Activated T-cell treated with anti-CD3 and anti-CD28 coated beads, Interleukin-2, amount 50 U/mL, for 24 hours (primary cell): ENCODE data around the gene RAB36.
A peak's percentile ranks its signal among the peaks of the same experiment; 100 is the strongest.

Experiments used
- DNase-seq: peaks from one replicate; pipeline ENCODE4 v3.0.0-alpha.2; 2020
- H3K27ac Mint-ChIP-seq: 2 replicates; pipeline ENCODE4 v1.8.0; 2020; ENCODE audit warnings: mild to moderate bottlenecking, mixed read lengths
- H3K27me3 Mint-ChIP-seq: 2 replicates; pipeline ENCODE4 v1.8.0; 2020; ENCODE audit warnings: mixed read lengths
- H3K36me3 Mint-ChIP-seq: 2 replicates; pipeline ENCODE4 v1.8.0; 2020; ENCODE audit warnings: low read depth, mixed read lengths
- H3K4me1 Mint-ChIP-seq: 2 replicates; pipeline ENCODE4 v1.8.0; 2020; ENCODE audit warnings: low read depth, mixed read lengths
- H3K4me3 Mint-ChIP-seq: 2 replicates; pipeline ENCODE4 v1.8.0; 2020; ENCODE audit warnings: mild to moderate bottlenecking, moderate library complexity, mixed read lengths
- H3K9me3 Mint-ChIP-seq: 2 replicates; pipeline ENCODE4 v1.8.0; 2020; ENCODE audit warnings: mixed read lengths

The RAB36 gene

DNA sequence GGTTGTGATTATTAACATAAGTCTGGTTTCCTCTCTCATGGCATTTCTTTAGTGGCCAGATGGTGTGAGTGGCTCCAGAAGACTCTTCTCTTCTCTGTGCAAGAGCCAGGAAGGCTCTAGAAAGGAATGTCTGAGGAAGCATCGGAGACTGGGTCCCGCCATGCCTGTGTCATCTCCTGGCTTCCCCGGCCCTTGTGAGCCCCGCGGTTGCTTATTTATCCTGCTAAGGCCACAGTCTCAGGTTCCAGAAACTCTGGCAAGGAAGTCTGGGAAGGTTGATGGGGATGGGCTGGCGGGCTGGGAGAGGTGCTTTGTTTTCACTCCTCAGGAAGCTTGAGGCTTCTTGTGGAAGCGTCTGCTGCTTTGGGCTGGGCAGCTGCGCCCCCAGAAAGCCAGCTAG is 53.9 kb downstream of the RAB36 start:
- Mint-ChIP-seq H3K27me3 (no peaks in the 10 kb centered on the region), H3K4me1 (peaks cover 53% of the 10 kb centered on the region), H3K9me3 (no peaks in the 10 kb centered on the region), H3K4me3 (no peak overlapping the region), H3K27ac (no peak overlapping the region), H3K36me3 (peaks cover 42% of the 10 kb centered on the region)
- DNase-seq, result no peak

DNA sequence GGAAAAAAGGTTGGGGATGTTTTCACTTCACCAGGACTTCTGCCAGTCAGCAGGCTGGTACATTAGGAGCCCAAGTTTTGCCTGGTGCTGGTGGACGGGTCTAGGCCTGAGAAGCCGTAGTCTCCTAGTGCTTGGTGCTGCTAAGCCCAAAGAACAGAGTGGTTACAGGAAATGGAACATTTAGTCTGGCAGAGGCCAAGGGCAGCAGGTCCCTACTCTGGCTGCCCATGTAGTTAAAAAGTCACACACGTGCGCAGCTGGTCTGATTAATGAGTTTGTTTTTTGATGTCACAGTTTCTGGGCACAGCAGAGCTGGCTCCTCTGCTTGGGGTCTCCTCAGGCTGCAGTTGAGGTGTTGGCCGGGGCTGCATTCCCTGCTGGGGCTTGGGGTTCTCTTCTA is 55.6 kb downstream of the RAB36 start:
- H3K9me3 Mint-ChIP-seq, result no peaks in the 10 kb centered on the region
- H3K4me3 Mint-ChIP-seq, result no peak overlapping the region
- peak overlapping the region; percentile 55 for H3K27ac Mint-ChIP-seq
- peaks cover 64% of the 10 kb centered on the region for H3K4me1 Mint-ChIP-seq
- DNase-seq, result no peak
- peaks cover 54% of the 10 kb centered on the region for H3K36me3 Mint-ChIP-seq
- H3K27me3 Mint-ChIP-seq, result no peaks in the 10 kb centered on the region

GRCh38 chr22:23202812-23203451 is 57.7 kb downstream of the RAB36 start:
- no peaks in the 10 kb centered on the region for H3K9me3 Mint-ChIP-seq
- peaks cover 66% of the 10 kb centered on the region for H3K36me3 Mint-ChIP-seq
- no peak overlapping the region for H3K4me3 Mint-ChIP-seq
- peaks cover 59% of the 10 kb centered on the region for H3K4me1 Mint-ChIP-seq
- H3K27me3 Mint-ChIP-seq, result no peaks in the 10 kb centered on the region
- peak overlapping the region; percentile 44 for H3K27ac Mint-ChIP-seq
- DNase-seq, result no peak

DNA sequence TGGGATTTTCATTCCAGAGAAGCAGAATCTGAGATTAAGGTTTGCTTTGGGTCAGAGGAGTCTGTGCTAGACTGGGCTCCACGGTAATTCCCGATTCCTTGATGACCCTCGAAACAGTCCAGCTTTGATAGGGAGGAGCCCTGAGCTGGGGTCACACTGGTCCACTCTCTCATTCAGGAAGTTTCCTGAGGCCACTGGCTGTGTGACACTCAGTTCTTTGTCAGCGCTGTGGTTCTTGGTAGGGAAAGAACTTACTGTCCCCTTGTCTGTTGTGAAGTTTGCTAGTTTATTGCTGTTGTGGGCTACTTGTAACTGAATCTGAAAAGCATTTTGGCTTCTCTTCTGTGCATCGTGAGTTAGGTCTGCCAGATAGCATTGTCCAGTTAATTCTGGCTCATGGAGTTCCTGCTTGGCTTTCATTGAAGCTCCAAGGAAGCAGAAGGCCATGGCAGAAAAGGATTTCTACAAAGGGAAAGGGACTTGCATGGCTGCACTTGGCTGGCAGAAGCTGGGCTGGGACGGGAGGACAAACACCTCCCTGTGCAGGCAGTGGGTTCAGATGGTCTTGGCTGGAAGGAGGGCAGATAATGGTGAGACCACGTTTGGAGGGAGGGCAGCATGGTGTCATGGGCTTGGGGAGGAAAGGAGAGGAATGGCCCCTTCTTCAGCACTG is 58.3 kb downstream of the RAB36 start:
- Mint-ChIP-seq H3K4me1 (peaks cover 54% of the 10 kb centered on the region), H3K9me3 (no peaks in the 10 kb centered on the region)

DNA sequence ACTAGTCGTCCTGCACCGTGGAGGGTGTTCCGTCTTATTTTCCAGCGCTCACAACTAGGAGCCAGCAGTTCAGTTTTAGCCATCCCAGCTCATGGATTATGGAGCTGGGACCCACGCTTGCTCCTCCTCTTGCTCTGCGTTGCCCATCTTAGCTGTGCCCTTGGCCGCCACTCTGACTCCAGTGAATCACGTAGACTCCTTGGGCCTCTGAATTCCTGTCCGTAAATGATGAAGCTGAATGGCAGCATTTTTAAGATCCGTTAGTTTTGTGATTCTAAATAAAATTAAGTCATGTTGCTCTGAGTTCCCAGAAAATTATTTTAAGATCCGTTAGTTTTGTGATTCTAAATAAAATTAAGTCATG is 58.8 kb downstream of the RAB36 start:
- Mint-ChIP-seq H3K36me3 (peaks cover 62% of the 10 kb centered on the region), H3K27me3 (no peaks in the 10 kb centered on the region), H3K4me1 (peaks cover 54% of the 10 kb centered on the region), H3K9me3 (no peaks in the 10 kb centered on the region), H3K4me3 (no peak overlapping the region), H3K27ac (no peak overlapping the region)
- no peak for DNase-seq

More for the DNA sequence above, 58.3 kb downstream of the RAB36 start:
- no peak for DNase-seq
- no peaks in the 10 kb centered on the region for H3K27me3 Mint-ChIP-seq
- no peak overlapping the region for H3K4me3 Mint-ChIP-seq
- H3K36me3 Mint-ChIP-seq, result peaks cover 63% of the 10 kb centered on the region
- peak overlapping the region; percentile 11 for H3K27ac Mint-ChIP-seq

DNA sequence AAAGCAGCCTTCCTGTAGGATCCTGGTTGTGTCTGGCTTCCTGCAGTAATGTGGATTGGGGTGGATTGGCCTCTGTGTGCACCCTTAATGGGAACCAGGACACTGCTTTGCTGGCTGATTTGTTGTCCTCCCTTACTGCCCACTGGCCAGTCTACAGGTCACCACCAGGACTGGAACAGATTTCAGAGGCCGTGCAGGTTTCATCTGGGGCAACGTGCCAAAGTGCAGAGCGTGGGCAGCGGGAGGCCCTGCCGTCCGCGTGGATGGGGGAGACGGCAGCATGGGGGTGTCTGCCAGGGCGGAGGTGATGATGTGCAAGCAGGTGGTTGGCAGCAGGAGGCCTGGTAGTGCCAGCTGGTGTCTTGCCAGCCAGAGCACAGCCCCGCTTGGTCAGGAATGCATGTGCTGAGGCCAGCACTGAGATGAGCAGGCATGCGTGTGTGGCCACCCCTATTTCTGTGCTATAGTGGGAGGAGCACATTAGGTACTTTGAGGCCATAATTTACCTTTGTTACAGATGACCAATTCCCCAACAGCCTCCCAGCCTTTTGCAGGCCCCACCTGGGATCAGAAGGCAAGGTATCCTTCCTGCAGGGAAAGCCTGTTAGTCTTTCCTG is 59.4 kb downstream of the RAB36 start:
- Mint-ChIP-seq H3K9me3 (no peaks in the 10 kb centered on the region), H3K36me3 (peaks cover 57% of the 10 kb centered on the region), H3K4me1 (peaks cover 49% of the 10 kb centered on the region), H3K4me3 (no peak overlapping the region), H3K27me3 (no peaks in the 10 kb centered on the region), H3K27ac (peak overlapping the region; percentile 22)
- no peak for DNase-seq

GRCh38 chr22:23205339-23206049 is 60.2 kb downstream of the RAB36 start:
- DNase-seq, result no peak
- H3K9me3 Mint-ChIP-seq, result no peaks in the 10 kb centered on the region
- H3K4me3 Mint-ChIP-seq, result no peak overlapping the region
- peaks cover 47% of the 10 kb centered on the region for H3K4me1 Mint-ChIP-seq
- H3K27me3 Mint-ChIP-seq, result no peaks in the 10 kb centered on the region
- H3K27ac Mint-ChIP-seq, result no peak overlapping the region
- peaks cover 57% of the 10 kb centered on the region for H3K36me3 Mint-ChIP-seq

GRCh38 chr22:23206915-23207314 is 61.6 kb downstream of the RAB36 start:
- peaks cover 44% of the 10 kb centered on the region for H3K4me1 Mint-ChIP-seq
- DNase-seq, result no peak
- H3K36me3 Mint-ChIP-seq, result peaks cover 52% of the 10 kb centered on the region
- no peak overlapping the region for H3K4me3 Mint-ChIP-seq
- H3K9me3 Mint-ChIP-seq, result no peaks in the 10 kb centered on the region
- no peaks in the 10 kb centered on the region for H3K27me3 Mint-ChIP-seq
- peak overlapping the region; percentile 44 for H3K27ac Mint-ChIP-seq

DNA sequence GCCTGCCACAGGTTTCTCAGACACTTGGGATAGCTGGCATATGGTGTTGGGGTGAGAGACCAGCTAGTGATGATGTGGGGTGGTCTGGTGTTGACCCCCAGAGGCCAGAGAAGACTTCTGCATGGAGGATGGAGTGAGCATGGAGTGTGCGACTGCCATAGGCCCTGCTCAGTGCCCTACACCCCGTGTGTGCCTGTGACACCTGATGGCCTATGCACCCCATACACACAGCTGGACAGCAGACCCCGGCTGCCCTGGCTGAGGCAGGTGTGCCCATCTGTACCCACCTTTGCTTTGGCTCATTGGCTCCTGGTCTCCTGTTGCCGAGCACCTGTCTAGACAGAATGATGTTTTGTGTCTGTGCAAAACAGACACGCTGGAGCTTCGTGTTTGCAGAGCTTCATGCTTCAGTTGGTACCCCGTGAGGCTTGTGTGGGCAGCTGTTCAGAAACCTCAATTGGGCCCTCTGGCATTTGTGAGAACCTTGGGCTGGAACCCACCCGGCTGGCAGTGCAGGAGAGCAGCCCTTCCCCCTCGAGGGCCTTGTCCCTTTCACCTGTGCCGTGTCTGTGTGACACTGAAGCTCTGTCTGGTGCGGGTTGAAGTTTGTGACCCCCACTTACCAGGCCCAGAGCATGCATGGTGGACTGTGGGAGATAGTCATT is 62.6 kb downstream of the RAB36 start:
- H3K27me3 Mint-ChIP-seq, result no peaks in the 10 kb centered on the region
- no peak overlapping the region for H3K4me3 Mint-ChIP-seq
- no peaks in the 10 kb centered on the region for H3K9me3 Mint-ChIP-seq
- H3K4me1 Mint-ChIP-seq, result peaks cover 46% of the 10 kb centered on the region
- peaks cover 56% of the 10 kb centered on the region for H3K36me3 Mint-ChIP-seq
- no peak for DNase-seq
- H3K27ac Mint-ChIP-seq, result peak overlapping the region; percentile 67

DNA sequence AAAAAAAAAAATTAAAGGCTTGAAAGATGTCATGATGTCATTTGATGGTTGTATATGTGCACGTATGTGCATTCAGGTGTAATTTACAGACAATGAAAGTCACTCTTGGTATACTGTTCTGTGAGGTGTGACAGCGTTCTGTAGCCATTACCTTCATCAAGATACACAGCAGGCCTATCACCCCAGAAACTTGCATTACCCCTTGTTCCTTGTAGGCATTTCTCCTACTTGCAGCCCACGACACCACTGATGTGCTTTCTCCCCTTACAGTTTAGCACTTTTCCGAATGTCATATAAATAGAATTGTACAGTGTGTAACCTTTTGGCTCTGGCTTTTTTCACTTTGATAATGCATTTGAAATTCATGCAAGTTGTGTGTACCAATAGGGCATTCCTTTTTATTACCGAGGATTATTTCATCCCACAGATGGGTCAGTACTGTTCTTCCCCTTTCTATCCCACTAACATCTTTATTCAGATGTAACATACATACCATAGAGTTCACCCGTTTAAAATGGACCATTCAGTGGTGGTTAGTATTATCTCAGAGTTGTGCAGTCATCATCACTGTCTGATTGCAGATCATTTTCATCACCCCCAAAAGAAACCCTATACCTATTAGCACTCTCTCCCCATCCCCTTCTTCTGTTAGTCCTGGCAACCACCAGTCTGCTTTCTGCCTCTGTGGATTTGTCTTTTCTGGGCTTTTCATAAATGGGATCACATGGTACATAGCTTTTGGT is 65.3 kb downstream of the RAB36 start:
- Mint-ChIP-seq H3K4me3 (no peak overlapping the region), H3K36me3 (peaks cover 36% of the 10 kb centered on the region), H3K9me3 (no peaks in the 10 kb centered on the region), H3K27ac (peak overlapping the region; percentile 22), H3K27me3 (no peaks in the 10 kb centered on the region), H3K4me1 (peaks cover 54% of the 10 kb centered on the region)
- no peak for DNase-seq

DNA sequence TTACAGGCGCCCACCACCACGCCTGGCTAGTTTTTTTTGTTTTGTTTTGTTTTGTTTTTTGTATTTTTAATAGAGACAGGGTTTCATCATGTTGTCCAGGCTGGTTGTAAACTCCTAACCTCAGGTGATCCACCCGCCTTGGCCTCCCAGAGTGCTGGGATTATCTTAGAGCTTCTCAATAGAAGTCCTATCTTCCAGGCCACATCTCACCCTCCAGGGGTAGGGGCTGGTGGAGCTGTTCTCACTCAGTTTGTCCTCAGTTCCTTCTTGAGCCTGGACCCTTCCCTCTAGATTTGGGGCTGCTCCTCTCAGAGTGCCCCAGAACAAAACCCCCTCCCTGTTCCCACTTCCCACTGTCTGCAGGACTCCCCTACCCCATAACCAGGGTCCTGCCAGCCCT is 66.3 kb downstream of the RAB36 start:
- Mint-ChIP-seq H3K4me1 (peaks cover 59% of the 10 kb centered on the region), H3K27ac (peak overlapping the region; percentile 66)

DNA sequence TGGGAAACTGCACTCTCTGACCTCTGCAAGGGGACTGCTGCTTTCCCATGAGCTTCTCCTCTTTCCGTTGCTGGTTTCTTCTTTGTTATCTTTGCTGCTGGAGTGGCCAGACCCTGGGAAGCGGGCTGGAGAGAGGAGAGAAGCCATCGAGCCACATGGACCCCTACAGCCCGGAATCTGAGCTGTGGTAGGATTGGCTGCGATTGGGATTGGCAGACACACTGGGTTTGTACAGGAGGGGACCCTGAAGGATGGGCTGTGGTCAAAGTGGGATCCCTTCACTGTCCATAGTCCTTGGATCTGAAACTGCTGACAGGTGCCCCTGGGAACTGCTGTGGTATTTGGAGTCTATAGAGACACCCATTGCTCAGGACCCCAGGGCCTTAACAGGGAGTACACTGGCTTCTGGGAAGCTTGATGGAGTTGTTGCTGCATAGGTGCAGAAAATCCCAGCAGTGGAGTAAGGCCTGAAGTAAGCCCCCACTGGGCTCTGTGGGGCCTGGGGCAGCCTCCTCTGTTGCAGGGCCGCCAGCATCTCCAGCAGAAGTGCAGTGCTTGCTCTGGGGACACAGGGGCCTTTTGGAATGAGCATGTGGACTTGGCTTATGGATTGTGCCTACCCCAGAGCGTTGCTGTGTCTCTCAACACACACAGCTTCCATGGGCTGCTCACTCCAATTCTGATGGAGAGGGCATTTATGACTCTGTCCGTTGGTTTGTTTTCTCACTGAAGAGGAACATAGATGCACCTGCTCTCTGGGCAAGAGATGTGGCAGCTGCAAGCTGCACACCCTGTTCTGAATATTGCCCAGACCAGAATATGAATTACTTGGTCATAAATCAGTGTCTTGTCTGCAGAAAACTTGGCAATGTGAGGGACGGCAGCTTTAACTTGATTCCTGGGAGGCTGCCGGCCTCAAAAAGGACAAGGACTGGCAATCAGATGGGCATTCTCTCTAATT is 67.1 kb downstream of the RAB36 start:
- Mint-ChIP-seq H3K9me3 (no peaks in the 10 kb centered on the region), H3K36me3 (peaks cover 24% of the 10 kb centered on the region), H3K4me3 (no peak overlapping the region), H3K27me3 (no peaks in the 10 kb centered on the region), H3K4me1 (peaks cover 63% of the 10 kb centered on the region), H3K27ac (peak overlapping the region; percentile 78)
- DNase-seq, result no peak

More for the DNA sequence above, 66.3 kb downstream of the RAB36 start:
- Mint-ChIP-seq H3K36me3 (peaks cover 29% of the 10 kb centered on the region), H3K9me3 (no peaks in the 10 kb centered on the region), H3K27me3 (no peaks in the 10 kb centered on the region), H3K4me3 (no peak overlapping the region)
- no peak for DNase-seq

DNA sequence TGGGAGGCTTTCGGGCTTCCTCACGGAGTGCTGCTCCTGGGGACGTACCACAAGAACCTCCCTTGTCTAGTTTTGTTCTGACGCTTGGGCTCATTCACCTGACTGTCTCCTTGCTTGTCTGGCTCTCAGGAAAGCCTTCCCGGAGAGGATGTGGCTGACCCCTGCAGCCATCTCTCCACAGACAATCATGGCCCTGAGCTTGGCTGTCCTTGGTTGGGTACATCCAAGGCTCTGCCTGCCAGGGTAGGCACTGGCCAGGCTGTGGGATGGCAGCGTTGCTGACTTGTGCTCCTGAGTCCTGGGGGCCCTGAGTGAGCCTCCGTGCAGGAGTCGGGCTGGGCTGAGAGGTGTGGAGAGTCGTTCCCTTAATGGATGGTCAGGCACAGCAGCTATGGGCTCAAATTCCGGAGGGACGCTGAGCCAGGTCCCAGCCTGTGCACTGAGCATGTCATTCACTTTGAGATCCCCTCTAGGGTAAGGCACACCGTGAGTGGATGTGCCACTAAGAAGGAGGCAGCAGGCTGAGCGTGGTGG is 67.8 kb downstream of the RAB36 start:
- H3K9me3 Mint-ChIP-seq, result no peaks in the 10 kb centered on the region
- no peak overlapping the region for H3K4me3 Mint-ChIP-seq
- H3K27me3 Mint-ChIP-seq, result no peaks in the 10 kb centered on the region
- no peak for DNase-seq
- peaks cover 70% of the 10 kb centered on the region for H3K4me1 Mint-ChIP-seq
- H3K27ac Mint-ChIP-seq, result peak overlapping the region; percentile 78
- H3K36me3 Mint-ChIP-seq, result peaks cover 17% of the 10 kb centered on the region
